Stimulated activated naive B cell treated with anti-CD40 and anti-IgM and Interleukin-4, amounts not matched to agents 10 μg/mL and 1 μg/mL and 100 μg/mL, for 72 hours (primary cell): ENCODE results near the gene NTN4.

Experiments used
- ATAC-seq, 2 donors: fragments of 150-1000 bp; cut with Tn5 transposase; replicated peaks; 2 replicates each; pipeline ENCODE4 v1.10.0; 2021; ENCODE audit warnings: moderate library complexity in 1 of 2
- DNase-seq: peaks from one replicate; pipeline ENCODE4 v3.0.0; 2021
- H3K27ac Mint-ChIP-seq: one replicate; pipeline ENCODE4 v1.8.0; 2022; ENCODE audit warnings: mild to moderate bottlenecking, mixed read lengths
- H3K27me3 Mint-ChIP-seq, 2 donors: one replicate each; pipeline ENCODE4 v1.8.0; 2022; ENCODE audit warnings: mixed read lengths in 2 of 2
- H3K36me3 Mint-ChIP-seq, 2 donors: one replicate each; pipeline ENCODE4 v1.8.0; 2022; ENCODE audit warnings: mixed read lengths in 2 of 2, mild to moderate bottlenecking in 1 of 2
- H3K4me1 Mint-ChIP-seq, 2 donors: one replicate each; pipeline ENCODE4 v1.8.0; 2022; ENCODE audit warnings: mixed read lengths in 2 of 2, mild to moderate bottlenecking in 1 of 2
- H3K4me3 Mint-ChIP-seq, 2 donors: one replicate each; pipeline ENCODE4 v1.8.0; 2022; ENCODE audit warnings: mild to moderate bottlenecking in 2 of 2, mixed read lengths in 2 of 2, moderate library complexity in 1 of 2
- H3K9me3 Mint-ChIP-seq, 2 donors: one replicate each; pipeline ENCODE4 v1.8.0; 2022; ENCODE audit warnings: mixed read lengths in 2 of 2, mild to moderate bottlenecking in 1 of 2

NTN4 gene

GRCh38 chr12:95613021-95613420, 177.5 kb downstream of the NTN4 start:
- no peak for DNase-seq
- Mint-ChIP-seq H3K36me3 (no peaks in the 10 kb centered on the region), H3K4me1 (peaks cover 8 to 29% of the 10 kb centered on the region in 2 donors), H3K9me3 (no peaks in the 10 kb centered on the region), H3K4me3 (no peak overlapping the region), H3K27ac (no peak overlapping the region), H3K27me3 (peaks cover 0 to 8% of the 10 kb centered on the region in 2 donors)
- ATAC-seq, result no peak

- peaks cover 0 to 8% of the 10 kb centered on the region in 2 donors for H3K27me3 Mint-ChIP-seq
- H3K36me3 Mint-ChIP-seq, result no peaks in the 10 kb centered on the region
- no peak for DNase-seq
- no peak overlapping the region for H3K4me3 Mint-ChIP-seq
- H3K4me1 Mint-ChIP-seq, result peaks cover 8 to 20% of the 10 kb centered on the region in 2 donors
- no peak overlapping the region for H3K27ac Mint-ChIP-seq
- ATAC-seq, result no peak
- no peaks in the 10 kb centered on the region for H3K9me3 Mint-ChIP-seq
Observed at GRCh38 chr12:95611676-95612309, 178.8 kb downstream of the NTN4 start.

- ATAC-seq (no peak), DNase-seq (no peak)
- Mint-ChIP-seq H3K4me1 (peaks cover 0 to 7% of the 10 kb centered on the region in 2 donors), H3K27me3 (peaks cover 1 to 8% of the 10 kb centered on the region in 2 donors), H3K4me3 (no peak overlapping the region), H3K27ac (no peak overlapping the region), H3K36me3 (no peaks in the 10 kb centered on the region), H3K9me3 (no peaks in the 10 kb centered on the region)
Observed at GRCh38 chr12:95608252-95609033, 182.1 kb downstream of the NTN4 start.
